Keratinocyte (primary cell): ENCODE results near the gene SPAG9. TPM values are rescaled to one million over a fixed set of nuclear protein-coding genes. Genes with fewer than 3 reads are reported as not detected.
"Not testable (repeated sequence)": the region's sequence is repeated elsewhere in the genome, so short reads cannot be mapped to it uniquely, and the experiment has no call there.

Source experiments
- DNase-seq: peaks from one replicate; pipeline ENCODE4 v3.0.0-alpha.2; 2011; ENCODE audit warnings: low read depth, missing footprints, low spot score
- FAIRE-seq: peaks from 2 replicates; lab custom pipeline; 2011; peaks lifted over from hg19 to GRCh38; lab: Jason Lieb, UNC
- H2AFZ ChIP-seq: 2 replicates; pipeline ENCODE4 v1.6.0; 2012; ENCODE audit warnings: low read length, control low read depth, inconsistent platforms; ENCODE audit not compliant: control insufficient read depth
- H3K27ac ChIP-seq: 2 replicates; pipeline ENCODE4 v1.5.1; 2011; ENCODE audit warnings: low read length; ENCODE audit not compliant: control insufficient read depth, insufficient read depth
- H3K27me3 ChIP-seq: 3 replicates; pipeline ENCODE4 v1.6.0; 2011; ENCODE audit warnings: low read length; ENCODE audit not compliant: control insufficient read depth, insufficient read depth; ENCODE audit errors: extremely low read depth
- H3K36me3 ChIP-seq, 2 experiments: 2 replicates in 1 of 2; 3 replicates in 1 of 2; pipeline ENCODE4 v1.5.1; 2011; ENCODE audit warnings: low read length in 2 of 2, mild to moderate bottlenecking in 1 of 2; ENCODE audit not compliant: control insufficient read depth in 2 of 2, insufficient read depth in 2 of 2; ENCODE audit errors: extremely low read depth in 1 of 2
- H3K4me1 ChIP-seq: 3 replicates; pipeline ENCODE4 v1.5.1; 2011; ENCODE audit warnings: low read length; ENCODE audit not compliant: control insufficient read depth, insufficient read depth; ENCODE audit errors: extremely low read depth
- H3K4me2 ChIP-seq: 3 replicates; pipeline ENCODE4 v1.6.0; 2011; ENCODE audit warnings: low read depth, low read length; ENCODE audit not compliant: control insufficient read depth, insufficient read depth; ENCODE audit errors: extremely low read depth
- H3K4me3 ChIP-seq, 3 experiments: fragments of 200-600 bp in 1 of 3; sonication (generic) in 1 of 3; 2 replicates in 2 of 3; 3 replicates in 1 of 3; pipeline ENCODE4 v1.5.1; 2011 to 2016; ENCODE audit warnings: low read length in 3 of 3, mild to moderate bottlenecking in 3 of 3, control low read depth in 2 of 3, inconsistent platforms in 1 of 3, low read depth in 1 of 3, mixed read lengths in 1 of 3, mixed run types in 1 of 3, moderate library complexity in 1 of 3; ENCODE audit not compliant: control insufficient read depth in 2 of 3, insufficient read depth in 2 of 3; ENCODE audit errors: extremely low read depth in 1 of 3
- H3K79me2 ChIP-seq: 2 replicates; pipeline ENCODE4 v1.6.0; 2012; ENCODE audit warnings: low read length; ENCODE audit not compliant: control insufficient read depth, insufficient read depth
- H3K9ac ChIP-seq: 3 replicates; pipeline ENCODE4 v1.6.0; 2011; ENCODE audit warnings: low read length; ENCODE audit not compliant: control insufficient read depth, insufficient read depth; ENCODE audit errors: extremely low read depth
- H3K9me1 ChIP-seq: 3 replicates; pipeline ENCODE4 v1.6.0; 2011; ENCODE audit warnings: low read length; ENCODE audit not compliant: control insufficient read depth, insufficient read depth; ENCODE audit errors: extremely low read depth
- H3K9me3 ChIP-seq: 2 replicates; pipeline ENCODE4 v1.5.1; 2012; ENCODE audit warnings: low read depth, low read length; ENCODE audit not compliant: control insufficient read depth
- H4K20me1 ChIP-seq: 3 replicates; pipeline ENCODE4 v1.6.0; 2011; ENCODE audit warnings: low read length; ENCODE audit not compliant: control insufficient read depth, insufficient read depth; ENCODE audit errors: extremely low read depth
- EZH2 ChIP-seq: IDR thresholded peaks from one replicate; pipeline ENCODE4 v1.6.1; 2012; ENCODE audit warnings: inconsistent platforms, mild to moderate bottlenecking, low read length, moderate library complexity
- dilution Hi-C: fragments of 300-500 bp; cut with MboI; formaldehyde crosslinking; loops from one replicate; pipeline ENCODE4 v1.7.0; 2020; ENCODE audit warnings: low sequenced_read_pairs; ENCODE audit not compliant: extremely low pct_ligation_motif_present
- polyA plus RNA-seq, 5 experiments: library from polyadenylated mRNA; depleted of rRNA in 3 of 5; stranded (reverse) in 3 of 5; stranded (forward) in 1 of 5; unstranded in 1 of 5; fragments of >200 nt; gene quantifications; 1 replicate in 1 of 5; 2 replicates in 3 of 5; 3 replicates in 1 of 5; pipeline versions ENCODE4 v1.2.1 to v1.2.3, GENCODE V29; 2011 to 2012; ENCODE audit warnings: missing spikeins in 2 of 5, low read depth in 1 of 5, low replicate concordance in 1 of 5
- TF ChIP-seq, protein P1 (sequence below), 3 experiments: IDR thresholded peaks in 1 of 3; conservative IDR thresholded peaks in 1 of 3; optimal IDR thresholded peaks in 1 of 3; 2 replicates in 2 of 3; 3 replicates in 1 of 3; pipeline versions ENCODE3 to v1.5.1; 2011; ENCODE audit warnings: low read length in 3 of 3, mild to moderate bottlenecking in 3 of 3, moderate library complexity in 2 of 3, control low read depth in 1 of 3, inconsistent platforms in 1 of 3; ENCODE audit not compliant: insufficient read depth in 2 of 3; ENCODE audit errors: extremely low read depth in 1 of 3

SPAG9 gene
- polyA plus RNA-seq, 1 donor (not counting 4 experiments of a cell fraction or from before 2014, with no cell fraction given), result 43.1 TPM

DNA sequence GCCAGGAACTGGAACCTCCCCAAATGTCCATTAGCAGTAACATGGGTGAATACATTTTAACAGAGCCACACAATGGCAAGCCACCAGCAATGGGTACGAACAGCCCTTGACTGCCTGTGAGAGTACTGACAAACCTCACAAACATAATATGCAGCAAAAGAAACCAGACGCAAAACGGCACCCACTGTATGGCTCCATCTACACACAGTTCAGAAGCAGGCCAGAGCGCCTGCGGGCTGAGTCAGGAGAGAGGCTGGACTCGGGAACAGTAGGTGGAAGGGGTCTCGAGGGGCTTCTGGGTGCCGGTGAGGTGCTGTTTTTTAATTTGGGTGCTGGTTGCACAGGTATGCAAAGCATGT lies 177.1 kb downstream of the SPAG9 start:
- dilution Hi-C loops, result no loop called here
- Histone ChIP-seq H3K9me3 (no peaks in the 10 kb centered on the region), H2AFZ (no peak overlapping the region), H3K79me2 (no peaks in the 10 kb centered on the region), H3K4me2 (no peak overlapping the region), H3K36me3 (no peaks in the 10 kb centered on the region), H3K9me1 (no peaks in the 10 kb centered on the region), H4K20me1 (no peaks in the 10 kb centered on the region), H3K9ac (no peak overlapping the region), H3K27ac (no peak overlapping the region), H3K27me3 (peaks cover 4% of the 10 kb centered on the region), H3K4me3 (no peak overlapping the region), H3K4me1 (peaks cover 8% of the 10 kb centered on the region)
- no peak for FAIRE-seq
- TF ChIP-seq EZH2, result no peak
- TF ChIP-seq, protein P1, sequence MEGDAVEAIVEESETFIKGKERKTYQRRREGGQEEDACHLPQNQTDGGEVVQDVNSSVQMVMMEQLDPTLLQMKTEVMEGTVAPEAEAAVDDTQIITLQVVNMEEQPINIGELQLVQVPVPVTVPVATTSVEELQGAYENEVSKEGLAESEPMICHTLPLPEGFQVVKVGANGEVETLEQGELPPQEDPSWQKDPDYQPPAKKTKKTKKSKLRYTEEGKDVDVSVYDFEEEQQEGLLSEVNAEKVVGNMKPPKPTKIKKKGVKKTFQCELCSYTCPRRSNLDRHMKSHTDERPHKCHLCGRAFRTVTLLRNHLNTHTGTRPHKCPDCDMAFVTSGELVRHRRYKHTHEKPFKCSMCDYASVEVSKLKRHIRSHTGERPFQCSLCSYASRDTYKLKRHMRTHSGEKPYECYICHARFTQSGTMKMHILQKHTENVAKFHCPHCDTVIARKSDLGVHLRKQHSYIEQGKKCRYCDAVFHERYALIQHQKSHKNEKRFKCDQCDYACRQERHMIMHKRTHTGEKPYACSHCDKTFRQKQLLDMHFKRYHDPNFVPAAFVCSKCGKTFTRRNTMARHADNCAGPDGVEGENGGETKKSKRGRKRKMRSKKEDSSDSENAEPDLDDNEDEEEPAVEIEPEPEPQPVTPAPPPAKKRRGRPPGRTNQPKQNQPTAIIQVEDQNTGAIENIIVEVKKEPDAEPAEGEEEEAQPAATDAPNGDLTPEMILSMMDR (optimal IDR thresholded peaks at IDR 0.05 in 1 of 3, IDR thresholded peaks at IDR 0.05 in 1 of 3, conservative IDR thresholded peaks at IDR 0.05 in 1 of 3; ENCODE audit: extremely low read depth in 1 of 3, insufficient read depth in 2 of 3, low read length in 3 of 3), result no peak
- DNase-seq, result no peak

DNA sequence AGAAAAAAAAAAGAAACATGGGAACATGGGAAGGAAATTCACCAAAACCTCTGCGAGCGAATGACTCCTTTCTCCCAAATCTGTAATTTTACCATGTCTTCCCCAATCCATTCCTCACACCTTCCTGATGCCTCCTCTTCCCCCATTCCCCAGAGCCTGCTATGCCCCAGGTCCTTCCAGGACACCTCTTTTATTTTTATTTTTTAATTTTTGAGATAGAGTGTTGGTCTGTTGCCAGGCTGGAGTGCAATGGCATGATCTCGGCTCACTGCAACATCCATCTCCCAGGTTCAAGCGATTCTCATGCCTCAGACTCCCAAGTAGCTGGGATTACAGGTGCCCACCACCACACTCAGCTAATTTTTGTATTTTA lies 179.0 kb downstream of the SPAG9 start:
- not testable (repeated sequence) for H3K27me3 ChIP-seq

More for the DNA sequence above, 179.0 kb downstream of the SPAG9 start:
- FAIRE-seq, H3K4me3 ChIP-seq, H3K4me1 ChIP-seq, H3K4me2 ChIP-seq, H3K36me3 ChIP-seq, H3K9me3 ChIP-seq, dilution Hi-C loops, H3K79me2 ChIP-seq, H2AFZ ChIP-seq, H3K9ac ChIP-seq, H3K27ac ChIP-seq, H4K20me1 ChIP-seq, H3K9me1 ChIP-seq, DNase-seq: not testable (repeated sequence)
